Osteocyte (in vitro differentiated cells): ENCODE results near the gene CLMP. TPM values are rescaled to one million over a fixed set of nuclear protein-coding genes. Genes with fewer than 3 reads are reported as not detected.

Source experiments
- DNase-seq: peaks from one replicate; pipeline ENCODE4 v3.0.0; 2021; ENCODE audit warnings: mixed read lengths; ENCODE audit not compliant: unreplicated experiment; ENCODE audit errors: extremely low spot score
- H3K27ac Mint-ChIP-seq: one replicate; pipeline ENCODE4 v1.8.0; 2021; ENCODE audit warnings: mild to moderate bottlenecking, mixed read lengths; ENCODE audit not compliant: unreplicated experiment
- H3K27me3 Mint-ChIP-seq: one replicate; pipeline ENCODE4 v1.8.0; 2021; ENCODE audit warnings: mixed read lengths; ENCODE audit not compliant: unreplicated experiment
- H3K36me3 Mint-ChIP-seq: one replicate; pipeline ENCODE4 v1.8.0; 2021; ENCODE audit warnings: mixed read lengths; ENCODE audit not compliant: unreplicated experiment
- H3K4me1 Mint-ChIP-seq: one replicate; pipeline ENCODE4 v1.8.0; 2021; ENCODE audit warnings: mixed read lengths; ENCODE audit not compliant: unreplicated experiment
- H3K4me3 Mint-ChIP-seq: one replicate; pipeline ENCODE4 v1.8.0; 2021; ENCODE audit warnings: mild to moderate bottlenecking, moderate library complexity, mixed read lengths; ENCODE audit not compliant: unreplicated experiment
- H3K9me3 Mint-ChIP-seq: one replicate; pipeline ENCODE4 v1.8.0; 2021; ENCODE audit warnings: mixed read lengths; ENCODE audit not compliant: unreplicated experiment
- total RNA-seq: library from RNA; stranded (reverse); gene quantifications from 2 replicates; pipeline ENCODE4 v1.2.1, GENCODE V29; 2021
- TF ChIP-seq, protein P1 (sequence below): fragments of 200-600 bp; sonication (generic); IDR thresholded peaks from 2 replicates; pipeline ENCODE4 v1.5.0; 2021; ENCODE audit warnings: antibody characterized with exemption, mild to moderate bottlenecking, moderate library complexity

Gene CLMP
- total RNA-seq, 1 donor from 2014 or later: 24.8 TPM

DNA sequence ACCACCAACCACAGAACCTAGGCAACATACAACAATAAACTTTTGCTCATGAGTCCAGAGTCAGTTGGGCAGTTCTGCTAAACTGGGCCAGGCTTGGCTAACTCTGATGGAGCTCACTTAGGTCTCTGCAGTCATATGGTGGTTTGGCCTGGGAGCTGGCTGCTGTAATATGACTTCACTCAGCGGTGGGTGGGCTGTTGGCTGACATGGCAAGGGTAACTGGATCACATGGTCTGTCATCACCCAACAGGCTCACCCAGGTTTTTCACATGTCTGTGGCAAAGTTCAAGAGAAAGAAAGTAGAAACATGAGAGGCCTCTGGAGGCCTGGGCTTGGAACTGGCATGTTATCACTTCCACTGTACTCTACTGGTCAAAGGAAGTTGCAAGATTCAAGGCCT is 43.2 kb upstream of the CLMP start:
- DNase-seq: no peak
- H3K27ac Mint-ChIP-seq: no peak overlapping the region

DNA sequence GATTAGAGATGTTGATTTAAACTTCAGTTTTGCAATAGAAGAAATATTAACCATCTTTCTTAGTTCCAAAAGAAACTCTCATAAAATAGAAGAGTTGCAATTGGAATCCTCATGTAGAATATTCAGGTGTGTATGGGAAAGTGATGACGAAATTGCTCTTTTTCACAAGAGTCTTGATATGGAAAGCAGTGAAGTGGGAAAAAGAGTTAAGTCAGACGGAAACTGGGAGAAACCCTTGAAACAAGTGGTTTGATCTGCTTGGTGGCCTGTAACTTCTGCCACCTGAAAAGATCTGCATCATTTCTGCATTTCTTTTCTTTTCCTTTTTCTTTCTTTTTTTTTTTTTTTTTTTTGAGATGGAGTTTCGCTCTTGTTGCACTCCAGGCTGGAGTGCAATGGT is 41.8 kb upstream of the CLMP start:
- Mint-ChIP-seq H3K4me1 (peaks cover 12% of the 10 kb centered on the region), H3K27me3 (peaks cover 4% of the 10 kb centered on the region), H3K27ac (no peak overlapping the region), H3K9me3 (no peaks in the 10 kb centered on the region), H3K4me3 (no peak overlapping the region), H3K36me3 (no peaks in the 10 kb centered on the region)
- TF ChIP-seq, protein P1, sequence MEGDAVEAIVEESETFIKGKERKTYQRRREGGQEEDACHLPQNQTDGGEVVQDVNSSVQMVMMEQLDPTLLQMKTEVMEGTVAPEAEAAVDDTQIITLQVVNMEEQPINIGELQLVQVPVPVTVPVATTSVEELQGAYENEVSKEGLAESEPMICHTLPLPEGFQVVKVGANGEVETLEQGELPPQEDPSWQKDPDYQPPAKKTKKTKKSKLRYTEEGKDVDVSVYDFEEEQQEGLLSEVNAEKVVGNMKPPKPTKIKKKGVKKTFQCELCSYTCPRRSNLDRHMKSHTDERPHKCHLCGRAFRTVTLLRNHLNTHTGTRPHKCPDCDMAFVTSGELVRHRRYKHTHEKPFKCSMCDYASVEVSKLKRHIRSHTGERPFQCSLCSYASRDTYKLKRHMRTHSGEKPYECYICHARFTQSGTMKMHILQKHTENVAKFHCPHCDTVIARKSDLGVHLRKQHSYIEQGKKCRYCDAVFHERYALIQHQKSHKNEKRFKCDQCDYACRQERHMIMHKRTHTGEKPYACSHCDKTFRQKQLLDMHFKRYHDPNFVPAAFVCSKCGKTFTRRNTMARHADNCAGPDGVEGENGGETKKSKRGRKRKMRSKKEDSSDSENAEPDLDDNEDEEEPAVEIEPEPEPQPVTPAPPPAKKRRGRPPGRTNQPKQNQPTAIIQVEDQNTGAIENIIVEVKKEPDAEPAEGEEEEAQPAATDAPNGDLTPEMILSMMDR: no peak
- no peak for DNase-seq

More for the DNA sequence above, 43.2 kb upstream of the CLMP start:
- TF ChIP-seq, protein P1: no peak
- Mint-ChIP-seq H3K4me3 (no peak overlapping the region), H3K27me3 (peaks cover 8% of the 10 kb centered on the region), H3K4me1 (peaks cover 10% of the 10 kb centered on the region), H3K9me3 (no peaks in the 10 kb centered on the region), H3K36me3 (no peaks in the 10 kb centered on the region)

DNA sequence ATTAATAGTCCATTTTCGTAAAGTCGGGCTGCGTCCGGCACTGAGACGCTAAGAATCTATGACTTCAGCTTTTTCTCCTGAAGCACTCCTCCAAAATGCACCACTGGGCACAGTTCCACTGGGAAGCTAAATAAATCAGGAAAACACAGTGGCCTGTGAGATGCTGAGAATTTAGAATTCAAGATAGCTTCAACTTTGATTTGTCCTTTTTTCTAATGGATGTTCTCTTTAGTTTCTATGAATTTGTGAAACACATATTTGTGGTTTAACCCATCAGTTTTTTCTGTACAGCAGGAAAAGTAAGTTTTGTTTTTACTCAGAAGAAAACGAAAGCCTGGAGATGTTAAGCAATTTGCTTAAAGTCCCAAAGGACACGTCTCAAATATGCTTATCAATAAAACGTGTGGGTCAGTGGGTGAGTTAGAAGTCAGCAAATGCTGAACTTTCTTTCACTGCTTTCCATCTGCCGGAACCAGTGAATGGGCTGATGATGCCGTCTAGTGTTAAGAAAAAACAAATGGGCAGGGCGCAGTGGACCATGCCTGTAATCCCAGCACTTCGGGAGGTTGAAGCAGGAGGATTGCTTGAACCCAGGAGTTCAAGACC is 40.7 kb upstream of the CLMP start:
- DNase-seq: no peak
- H3K9me3 Mint-ChIP-seq: no peaks in the 10 kb centered on the region
- TF ChIP-seq, protein P1: peak; percentile 16
- no peak overlapping the region for H3K27ac Mint-ChIP-seq
- peaks cover 12% of the 10 kb centered on the region for H3K4me1 Mint-ChIP-seq
- H3K4me3 Mint-ChIP-seq: peak overlapping the region; percentile 4
- no peaks in the 10 kb centered on the region for H3K36me3 Mint-ChIP-seq
- no peaks in the 10 kb centered on the region for H3K27me3 Mint-ChIP-seq

DNA sequence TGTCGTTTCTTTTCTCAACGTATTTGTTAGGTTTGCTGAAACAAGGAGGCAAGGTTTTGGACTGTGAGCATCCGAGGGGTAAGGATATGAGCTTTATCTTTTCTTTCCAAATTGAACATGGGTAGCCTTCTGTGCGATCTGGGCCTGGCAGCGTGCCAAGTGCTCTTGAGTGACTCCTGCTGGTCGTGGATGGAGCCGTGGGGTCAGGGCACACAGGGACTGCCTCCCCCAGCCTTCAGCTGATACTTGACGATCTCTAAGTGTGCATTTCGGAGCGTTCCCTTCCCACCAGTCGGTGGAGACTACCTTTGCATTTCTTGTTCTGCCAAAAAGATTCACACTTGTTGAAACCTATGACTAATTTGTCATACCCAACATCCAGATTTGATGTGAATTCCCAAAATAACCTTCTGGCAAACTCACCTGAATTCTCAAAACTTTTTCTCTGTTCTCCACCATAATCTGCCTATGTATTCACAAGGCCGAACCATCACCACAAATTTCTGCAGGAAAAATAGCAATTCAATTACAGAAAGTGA is 40.1 kb upstream of the CLMP start:
- H3K4me1 Mint-ChIP-seq: peaks cover 12% of the 10 kb centered on the region
- no peaks in the 10 kb centered on the region for H3K9me3 Mint-ChIP-seq
- DNase-seq: no peak
- TF ChIP-seq, protein P1: peak; percentile 56
- no peaks in the 10 kb centered on the region for H3K36me3 Mint-ChIP-seq
- H3K27ac Mint-ChIP-seq: no peak overlapping the region
- peaks cover 4% of the 10 kb centered on the region for H3K27me3 Mint-ChIP-seq
- no peak overlapping the region for H3K4me3 Mint-ChIP-seq

DNA sequence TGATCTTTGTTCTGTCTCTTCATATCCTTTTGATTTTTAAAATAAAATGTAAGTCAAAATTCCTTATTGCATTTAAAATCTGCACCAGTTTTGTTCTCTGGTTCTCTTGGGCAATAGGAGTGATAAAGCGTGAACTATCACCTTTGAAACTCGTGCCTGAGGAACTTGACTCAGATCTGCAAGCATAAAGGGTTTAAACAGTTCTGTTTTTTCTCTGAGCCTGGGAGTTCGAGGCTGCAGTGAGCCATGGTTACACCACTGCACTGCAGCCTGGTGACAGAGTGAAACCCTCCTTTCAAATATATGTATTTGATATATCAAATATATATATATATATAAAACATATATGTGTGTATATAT is 38.9 kb upstream of the CLMP start:
- TF ChIP-seq, protein P1: no peak
- Mint-ChIP-seq H3K27ac (no peak overlapping the region), H3K9me3 (no peaks in the 10 kb centered on the region), H3K4me3 (no peak overlapping the region), H3K4me1 (peaks cover 12% of the 10 kb centered on the region), H3K27me3 (peaks cover 4% of the 10 kb centered on the region), H3K36me3 (no peaks in the 10 kb centered on the region)
- DNase-seq: no peak
